Measurements from ENCODE around the gene THOP1.

The THOP1 gene

DNA sequence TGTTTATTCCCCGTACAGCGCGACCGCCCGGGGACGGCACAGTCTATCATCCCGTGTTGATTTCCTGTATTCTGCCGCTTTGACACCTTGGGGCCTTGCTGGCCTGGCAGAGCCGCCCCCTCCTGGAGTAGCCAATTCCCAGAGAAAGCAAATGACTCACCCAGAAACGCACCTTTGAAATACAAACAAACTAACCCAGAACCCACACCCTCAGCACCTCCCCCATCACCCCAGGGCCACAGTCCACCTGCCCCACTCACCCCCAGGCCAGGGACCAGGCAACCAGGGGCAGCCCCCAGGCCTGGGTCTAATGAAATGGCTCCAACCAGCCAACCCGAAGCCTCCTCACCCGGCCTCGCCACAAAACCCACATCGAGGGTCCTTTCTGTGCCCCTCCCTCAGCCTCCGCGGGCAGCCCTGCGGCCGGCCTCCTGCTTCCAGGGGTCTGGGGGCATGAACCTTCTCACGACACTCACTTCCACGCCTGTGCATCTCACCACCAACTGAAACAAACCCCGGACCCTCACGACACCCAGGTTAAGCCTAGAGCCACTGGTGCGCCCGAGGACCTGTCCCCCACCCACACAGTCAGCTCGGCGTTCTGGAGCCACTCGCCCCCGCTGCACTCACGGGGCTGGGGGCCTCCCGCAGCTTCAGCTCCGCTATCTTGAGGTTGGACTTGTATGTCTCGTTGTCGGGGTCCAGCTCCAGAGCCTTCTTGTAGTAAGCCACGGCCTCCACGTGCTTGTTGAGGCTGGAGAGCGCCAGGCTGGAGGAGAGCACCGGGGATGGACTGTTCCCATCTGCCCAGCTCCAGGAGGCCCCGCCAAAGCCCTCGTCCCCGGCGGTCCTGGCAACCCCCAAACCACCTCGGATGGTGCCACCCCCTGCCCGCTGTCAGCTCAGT, 23.2 kb upstream of the THOP1 start:
- no peak for DNase-seq
- intact Hi-C loops (cut with DNase I): no loop called here

GRCh38 chr19:2762783-2763496, 22.4 kb upstream of the THOP1 start:
- intact Hi-C loops (cut with DNase I): no loop called here
- DNase-seq: peak in 1 of 10 donors; percentile 52

- intact Hi-C loops (cut with DNase I): no loop called here
- no peak for DNase-seq
These were observed 21.6 kb upstream of the THOP1 start for GRCh38 chr19:2763687-2764086.

DNA sequence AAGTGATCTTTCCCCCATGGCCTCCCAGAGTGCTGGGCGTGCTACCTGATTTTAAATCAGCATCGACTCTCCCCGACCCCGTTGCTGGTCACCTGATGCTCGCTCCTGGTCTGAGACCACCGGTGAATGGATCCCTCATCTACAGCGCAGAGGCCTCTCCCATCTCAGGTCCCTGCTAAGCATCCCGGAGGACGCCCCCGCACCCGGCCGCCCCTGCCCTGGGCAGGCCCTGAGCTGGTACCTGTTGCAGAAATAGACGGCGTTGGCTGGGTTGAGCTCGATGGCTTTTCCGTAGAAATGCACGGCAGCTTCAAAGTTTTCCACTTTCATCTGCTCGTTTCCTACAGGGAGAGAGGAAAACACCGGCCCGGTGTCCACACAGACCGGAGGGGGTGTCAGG, 20.4 kb upstream of the THOP1 start:
- intact Hi-C loops (cut with DNase I): no loop called here

DNA sequence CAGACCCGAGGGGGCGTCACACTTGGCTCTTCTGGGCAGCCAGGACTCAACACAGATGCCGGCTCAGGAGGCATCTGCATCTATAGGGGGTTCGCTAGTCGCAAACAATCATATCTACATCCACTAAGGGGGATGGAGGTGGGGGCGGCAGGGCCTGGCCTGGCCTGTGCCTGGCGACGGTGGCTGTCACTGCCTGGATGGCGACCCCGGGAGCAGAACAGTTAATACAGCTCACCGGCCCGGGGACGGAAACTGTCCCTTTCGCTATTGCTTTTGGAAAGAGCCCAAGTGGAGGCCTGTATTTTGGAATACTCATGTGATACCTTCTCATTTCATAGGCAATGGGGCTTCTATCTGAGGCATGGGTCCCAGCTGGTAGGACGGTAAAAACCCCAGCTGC, 19.9 kb upstream of the THOP1 start:
- DNase-seq: peak in 1 of 10 donors; percentile 73
- intact Hi-C loops (cut with DNase I): no loop called here

More for the DNA sequence above, 20.4 kb upstream of the THOP1 start:
- no peak for DNase-seq

- DNase-seq: peak in 2 of 10 donors; percentile 43 to 81
- intact Hi-C loops (cut with DNase I): no loop called here
These were observed 18.5 kb upstream of the THOP1 start for GRCh38 chr19:2766594-2767372.

DNA sequence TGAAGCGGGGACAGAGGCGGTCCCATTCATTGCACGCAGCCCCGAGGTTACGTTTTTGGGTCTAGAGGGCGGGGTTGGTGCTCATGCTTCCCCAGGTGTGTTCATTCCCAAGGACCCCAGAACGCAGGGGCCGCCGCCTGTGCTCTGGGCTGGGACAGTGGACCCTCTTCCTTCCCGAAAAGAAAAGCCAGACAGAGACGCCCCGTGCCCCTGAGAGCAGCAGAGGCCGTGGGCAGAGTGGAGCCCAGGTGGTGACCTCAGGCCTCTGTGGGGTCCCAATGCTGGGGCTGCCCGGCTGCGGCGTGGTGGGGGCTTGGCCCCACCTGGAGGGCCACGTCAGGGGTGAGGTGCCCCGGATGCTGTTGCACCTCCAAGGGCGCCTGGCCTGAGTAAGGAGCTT, 17.6 kb upstream of the THOP1 start:
- intact Hi-C loops (cut with DNase I): no loop called here
- DNase-seq: peak in 1 of 10 donors; percentile 54

DNA sequence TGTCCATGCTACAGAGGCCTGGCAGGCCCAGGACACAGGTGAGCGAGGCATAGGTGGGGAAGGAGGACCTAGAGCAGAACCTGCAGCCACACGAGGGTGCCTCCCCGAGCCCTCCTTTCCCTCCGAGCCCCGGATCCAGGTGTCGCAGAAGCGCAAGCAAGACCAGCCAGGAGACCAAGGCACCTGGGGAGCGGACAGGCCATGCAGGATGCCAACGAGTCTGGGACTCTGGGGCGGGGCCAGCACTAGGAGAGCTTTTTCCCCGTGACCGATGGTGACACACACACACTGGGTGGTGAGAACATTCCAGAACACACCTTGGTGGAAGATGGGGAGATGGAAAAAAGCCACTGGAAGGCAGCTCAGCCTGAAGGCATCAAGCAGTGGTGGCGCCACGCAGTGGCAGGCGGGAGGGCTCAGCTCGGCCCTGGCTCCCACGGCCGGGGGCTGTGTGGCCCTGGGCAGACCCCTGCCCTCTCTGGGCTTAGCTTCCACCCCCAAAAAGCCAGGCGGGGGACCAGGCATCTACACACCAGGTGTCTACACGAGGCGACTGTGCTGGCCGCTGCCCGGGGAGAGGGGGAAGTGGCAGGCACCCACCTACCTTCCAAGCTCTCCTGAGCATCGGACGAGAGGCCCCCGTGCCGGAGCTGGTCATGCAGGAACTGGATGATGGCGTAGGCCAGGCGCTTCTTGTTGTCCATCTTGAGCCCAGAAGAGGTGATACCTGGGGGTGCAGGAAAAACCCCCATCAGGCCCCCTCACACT, 16.8 kb upstream of the THOP1 start:
- DNase-seq: peak in 2 of 10 donors; percentile 54 to 81
- intact Hi-C loops (cut with DNase I): no loop called here

- intact Hi-C loops (cut with DNase I): no loop called here
- DNase-seq: peak in 1 of 10 donors; percentile 70
These were observed 16.1 kb upstream of the THOP1 start for GRCh38 chr19:2769218-2769617.

DNA sequence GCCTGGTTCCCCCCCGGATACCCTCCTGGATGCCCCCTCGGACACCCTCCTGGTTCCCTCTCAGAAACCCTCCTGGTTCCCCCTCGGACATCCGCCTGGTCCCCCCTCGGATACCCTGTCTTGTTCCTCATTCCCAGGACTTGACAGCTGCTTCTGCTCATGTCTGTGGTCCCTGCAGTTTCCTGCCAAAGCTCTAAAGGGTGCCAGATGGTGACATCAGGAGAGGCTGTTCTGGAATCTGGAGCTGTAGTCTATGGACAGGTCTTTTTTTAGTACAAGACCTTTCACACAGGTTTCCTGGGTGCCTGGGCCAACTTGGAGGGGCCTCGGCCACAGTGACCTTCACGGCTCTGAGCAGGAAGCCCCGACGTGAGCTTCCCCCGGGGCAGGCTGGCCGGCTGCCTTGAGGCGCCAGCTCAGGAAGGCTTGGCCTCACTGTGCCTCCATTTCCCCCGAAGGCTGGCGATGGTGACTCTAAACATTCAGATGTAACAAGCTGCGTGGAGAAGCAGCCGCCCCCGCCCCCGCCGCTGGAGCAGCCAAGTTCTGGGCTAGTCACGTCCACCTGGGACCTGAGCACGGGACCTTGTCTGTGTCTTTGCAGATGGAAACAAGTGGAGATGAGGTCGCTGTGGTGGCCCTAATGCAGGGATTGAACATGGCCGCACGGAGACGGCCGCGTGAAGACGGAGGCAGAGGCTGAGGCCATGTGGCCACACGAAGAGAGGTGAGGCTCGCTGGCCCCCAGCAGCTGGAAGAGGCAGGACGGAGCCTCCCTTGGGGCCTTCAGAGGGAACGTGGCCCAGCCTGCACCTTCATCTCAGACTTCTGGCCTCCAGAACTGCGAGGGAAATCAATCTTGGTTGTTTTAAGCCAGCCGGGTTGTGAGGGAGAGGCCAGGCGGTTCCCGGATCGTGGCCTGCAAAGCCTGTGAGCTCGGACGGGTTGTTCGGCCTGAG, 15.0 kb upstream of the THOP1 start:
- intact Hi-C loops (cut with DNase I): no loop called here

GRCh38 chr19:2771786-2772674, 13.3 kb upstream of the THOP1 start:
- peak in 1 of 10 donors; percentile 59 for DNase-seq
- intact Hi-C loops (cut with DNase I): no loop called here

More for the DNA sequence above, 15.0 kb upstream of the THOP1 start:
- DNase-seq: peak in 4 of 10 donors; percentile 34 to 90 (median 57)

DNA sequence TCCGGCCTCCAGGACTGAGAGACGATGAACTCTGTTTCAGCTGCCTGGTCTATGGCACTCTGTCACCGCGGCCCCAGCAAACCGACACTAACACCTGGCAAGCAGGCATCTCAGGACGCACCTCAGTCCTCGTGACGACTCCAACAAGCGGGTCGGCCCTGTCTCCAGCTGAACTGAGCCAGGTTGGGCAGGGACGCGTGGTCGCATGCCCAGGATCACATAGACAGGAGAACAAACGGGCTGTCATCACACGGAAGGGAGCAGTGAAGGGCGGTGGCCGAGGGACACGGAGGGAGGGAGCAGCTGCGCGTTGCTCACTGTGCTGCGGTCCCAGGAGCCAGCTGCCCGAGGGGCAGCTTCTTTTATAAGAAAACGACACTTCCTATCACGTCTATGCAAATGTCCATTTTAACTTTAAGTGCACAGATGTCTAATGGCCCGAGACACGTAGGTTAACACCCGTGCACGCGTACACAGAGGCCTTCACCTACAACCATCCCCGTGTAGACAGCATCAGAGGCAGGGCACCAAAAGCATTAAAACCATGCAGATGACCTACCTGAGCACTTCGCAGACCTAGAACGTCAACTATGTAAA, 11.1 kb upstream of the THOP1 start:
- peak in 1 of 10 donors; percentile 66 for DNase-seq
- intact Hi-C loops (cut with DNase I): no loop called here

GRCh38 chr19:2774953-2775555, 10.2 kb upstream of the THOP1 start:
- intact Hi-C loops (cut with DNase I): no loop called here
- peak in 1 of 10 donors; percentile 63 for DNase-seq

DNA sequence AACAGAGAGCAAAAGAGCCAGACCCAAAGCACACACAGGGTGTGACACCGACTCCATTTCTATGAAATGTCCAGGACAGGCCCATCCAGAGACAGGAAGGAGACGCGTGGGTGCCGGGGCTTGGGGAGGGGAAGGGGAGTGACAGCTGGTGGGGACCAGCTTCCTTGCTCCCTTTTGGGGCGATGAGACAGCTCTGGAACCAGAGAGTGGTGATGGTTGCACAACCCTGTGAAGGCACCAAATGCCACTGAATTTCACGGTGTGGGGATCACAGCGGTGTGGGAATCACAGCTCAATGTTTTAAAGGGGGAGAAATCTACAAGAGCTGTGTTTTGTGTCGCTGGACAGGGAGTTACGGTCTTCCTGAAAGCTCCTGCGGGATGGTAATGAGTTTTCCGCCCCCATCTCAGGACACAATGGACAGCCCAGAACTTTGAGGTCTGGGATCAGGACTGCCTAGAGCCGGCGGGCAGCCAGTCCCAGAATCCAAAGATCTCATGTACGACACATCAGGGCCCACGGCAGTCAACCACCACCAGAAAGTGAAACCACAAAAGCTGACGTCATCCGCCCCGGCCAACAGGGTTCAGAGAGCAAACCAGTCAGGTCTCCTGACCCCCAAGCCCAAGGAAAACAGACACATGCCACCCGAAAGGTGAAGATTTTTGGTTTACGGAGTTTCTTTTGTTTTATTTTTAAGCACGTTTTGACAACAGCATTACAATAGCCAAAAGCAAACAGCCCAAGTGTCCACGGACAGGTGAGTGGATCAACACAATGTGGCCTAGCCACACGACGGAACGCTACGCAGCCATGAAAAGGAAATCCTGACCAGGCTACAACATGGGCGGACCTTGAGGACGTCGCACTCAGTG, 9.5 kb upstream of the THOP1 start:
- intact Hi-C loops (cut with DNase I): no loop called here
- peak in 4 of 10 donors; percentile 23 to 77 (median 46) for DNase-seq

DNA sequence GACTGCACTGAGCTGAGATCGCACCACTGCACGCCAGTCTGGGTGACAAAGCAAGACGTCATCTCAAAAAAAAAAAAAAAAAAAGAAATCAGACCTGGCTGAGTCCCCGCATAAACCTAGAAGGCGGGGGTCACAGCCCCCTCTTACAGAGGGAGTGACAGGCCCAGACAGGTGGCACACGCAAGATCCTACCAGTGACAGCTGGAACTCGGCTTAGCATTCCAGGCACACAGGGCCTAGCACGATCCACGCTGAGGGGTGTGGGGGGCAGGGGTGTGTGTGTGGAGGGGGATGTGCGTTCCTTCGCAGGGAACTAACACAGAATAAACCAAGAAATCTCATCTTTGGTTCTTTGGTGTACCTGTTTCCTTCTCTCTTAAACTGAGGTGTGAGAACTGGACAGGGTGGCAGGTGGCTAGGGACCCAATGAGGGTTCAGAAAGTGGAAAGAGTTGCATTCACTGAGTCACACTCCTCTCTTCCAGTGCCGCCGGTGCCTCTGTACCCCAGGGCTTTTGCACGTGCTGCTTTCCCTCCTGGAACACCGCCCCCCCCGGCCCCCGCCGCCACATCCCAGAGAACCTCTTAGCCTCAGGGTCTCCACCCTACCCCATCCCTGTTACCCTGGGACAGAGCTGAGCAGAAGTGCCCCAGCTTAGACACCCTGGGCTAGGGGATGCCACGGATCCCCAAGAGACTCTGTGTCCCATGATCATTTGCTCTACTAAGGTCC, 7.2 kb upstream of the THOP1 start:
- DNase-seq: no peak
- intact Hi-C loops (cut with DNase I): no loop called here

Data from posterior cingulate gyrus (tissue), 11 donors.